WTC11 (cell line): Measurements from ENCODE around the gene MYO18A.

Experiments
- CREB1 ChIP-seq: sonication (generic); formaldehyde crosslinking; IDR thresholded peaks from 2 replicates; pipeline ENCODE4 v1.8.0; 2023; ENCODE audit warnings: mild to moderate bottlenecking, missing genetic modification reagents
- MXD4 ChIP-seq: fragments of 250-450 bp; sonication (Bioruptor Pico); IDR thresholded peaks from 2 replicates; pipeline ENCODE4 v1.8.0; 2021; ENCODE audit warnings: mild to moderate bottlenecking, moderate library complexity, borderline replicate concordance
- NFYB ChIP-seq: sonication (generic); formaldehyde crosslinking; conservative IDR thresholded peaks from 2 replicates; pipeline ENCODE4 v1.8.0; 2022; ENCODE audit warnings: low read depth, missing genetic modification reagents
- ZNF121 ChIP-seq: sonication (generic); formaldehyde crosslinking; IDR thresholded peaks from 2 replicates; pipeline ENCODE4 v1.8.0; 2023; ENCODE audit warnings: missing genetic modification reagents
- TF ChIP-seq, protein P1 (sequence below): sonication (generic); formaldehyde crosslinking; IDR thresholded peaks from 2 replicates; pipeline ENCODE4 v1.8.1; 2022; ENCODE audit warnings: low read depth, mild to moderate bottlenecking, moderate library complexity, missing genetic modification reagents, borderline replicate concordance
- TF ChIP-seq, protein P2 (sequence below): fragments of 200-600 bp; IDR thresholded peaks from 2 replicates; pipeline ENCODE4 v1.8.0; 2022; ENCODE audit warnings: antibody characterized with exemption
- TF ChIP-seq, protein P3 (sequence below): sonication (generic); formaldehyde crosslinking; IDR thresholded peaks from 2 replicates; pipeline ENCODE4 v1.8.1; 2023; ENCODE audit warnings: mild to moderate bottlenecking, missing genetic modification reagents, moderate library complexity
- TF ChIP-seq, protein P4 (sequence below): fragments of 250-450 bp; sonication (Bioruptor Pico); IDR thresholded peaks from 2 replicates; pipeline ENCODE4 v1.8.0; 2021; ENCODE audit warnings: mild to moderate bottlenecking

DNA sequence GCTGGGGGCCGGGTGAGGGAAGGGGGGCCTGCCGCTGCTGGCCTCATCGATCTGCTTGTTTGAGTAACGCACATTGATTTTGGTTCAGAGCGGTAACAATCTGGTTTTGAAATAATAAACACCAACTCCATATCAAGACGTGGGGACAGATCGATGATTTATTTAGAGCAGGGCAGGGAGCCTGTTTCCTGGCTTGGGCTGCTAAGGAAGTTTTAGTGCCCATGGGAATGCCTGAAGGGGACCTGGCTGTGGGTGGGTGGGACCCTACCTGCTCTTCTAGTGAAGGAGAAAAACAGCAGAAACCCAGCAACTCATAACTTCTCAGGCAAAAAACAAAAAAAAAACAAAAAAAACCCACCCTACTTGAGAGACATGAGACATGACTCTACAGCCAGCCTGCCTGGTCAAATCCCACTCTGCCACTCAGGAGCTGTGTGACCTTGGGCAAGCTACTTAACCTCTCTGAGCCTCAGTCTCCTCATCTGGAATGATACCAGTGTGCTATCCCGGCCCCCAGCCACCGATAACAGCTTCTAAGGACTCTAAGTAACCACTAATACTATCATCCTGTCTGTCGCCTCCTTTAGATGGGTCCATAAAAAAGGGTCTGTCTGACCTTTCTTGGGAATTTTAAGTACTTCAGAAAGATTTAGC, 71.2 kb downstream of the MYO18A start:
- TF ChIP-seq CREB1 (no peak), MXD4 (CRISPR knock-in tag) (no peak), NFYB (CRISPR knock-in tag) (no peak), ZNF121 (CRISPR knock-in tag) (no peak)
- TF ChIP-seq, protein P1, sequence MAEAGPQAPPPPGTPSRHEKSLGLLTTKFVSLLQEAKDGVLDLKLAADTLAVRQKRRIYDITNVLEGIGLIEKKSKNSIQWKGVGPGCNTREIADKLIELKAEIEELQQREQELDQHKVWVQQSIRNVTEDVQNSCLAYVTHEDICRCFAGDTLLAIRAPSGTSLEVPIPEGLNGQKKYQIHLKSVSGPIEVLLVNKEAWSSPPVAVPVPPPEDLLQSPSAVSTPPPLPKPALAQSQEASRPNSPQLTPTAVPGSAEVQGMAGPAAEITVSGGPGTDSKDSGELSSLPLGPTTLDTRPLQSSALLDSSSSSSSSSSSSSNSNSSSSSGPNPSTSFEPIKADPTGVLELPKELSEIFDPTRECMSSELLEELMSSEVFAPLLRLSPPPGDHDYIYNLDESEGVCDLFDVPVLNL, result no peak
- TF ChIP-seq, protein P2, sequence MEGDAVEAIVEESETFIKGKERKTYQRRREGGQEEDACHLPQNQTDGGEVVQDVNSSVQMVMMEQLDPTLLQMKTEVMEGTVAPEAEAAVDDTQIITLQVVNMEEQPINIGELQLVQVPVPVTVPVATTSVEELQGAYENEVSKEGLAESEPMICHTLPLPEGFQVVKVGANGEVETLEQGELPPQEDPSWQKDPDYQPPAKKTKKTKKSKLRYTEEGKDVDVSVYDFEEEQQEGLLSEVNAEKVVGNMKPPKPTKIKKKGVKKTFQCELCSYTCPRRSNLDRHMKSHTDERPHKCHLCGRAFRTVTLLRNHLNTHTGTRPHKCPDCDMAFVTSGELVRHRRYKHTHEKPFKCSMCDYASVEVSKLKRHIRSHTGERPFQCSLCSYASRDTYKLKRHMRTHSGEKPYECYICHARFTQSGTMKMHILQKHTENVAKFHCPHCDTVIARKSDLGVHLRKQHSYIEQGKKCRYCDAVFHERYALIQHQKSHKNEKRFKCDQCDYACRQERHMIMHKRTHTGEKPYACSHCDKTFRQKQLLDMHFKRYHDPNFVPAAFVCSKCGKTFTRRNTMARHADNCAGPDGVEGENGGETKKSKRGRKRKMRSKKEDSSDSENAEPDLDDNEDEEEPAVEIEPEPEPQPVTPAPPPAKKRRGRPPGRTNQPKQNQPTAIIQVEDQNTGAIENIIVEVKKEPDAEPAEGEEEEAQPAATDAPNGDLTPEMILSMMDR, result no peak
- TF ChIP-seq, protein P3, sequence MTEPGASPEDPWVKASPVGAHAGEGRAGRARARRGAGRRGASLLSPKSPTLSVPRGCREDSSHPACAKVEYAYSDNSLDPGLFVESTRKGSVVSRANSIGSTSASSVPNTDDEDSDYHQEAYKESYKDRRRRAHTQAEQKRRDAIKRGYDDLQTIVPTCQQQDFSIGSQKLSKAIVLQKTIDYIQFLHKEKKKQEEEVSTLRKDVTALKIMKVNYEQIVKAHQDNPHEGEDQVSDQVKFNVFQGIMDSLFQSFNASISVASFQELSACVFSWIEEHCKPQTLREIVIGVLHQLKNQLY (CRISPR knock-in tag), result no peak
- TF ChIP-seq, protein P4, sequence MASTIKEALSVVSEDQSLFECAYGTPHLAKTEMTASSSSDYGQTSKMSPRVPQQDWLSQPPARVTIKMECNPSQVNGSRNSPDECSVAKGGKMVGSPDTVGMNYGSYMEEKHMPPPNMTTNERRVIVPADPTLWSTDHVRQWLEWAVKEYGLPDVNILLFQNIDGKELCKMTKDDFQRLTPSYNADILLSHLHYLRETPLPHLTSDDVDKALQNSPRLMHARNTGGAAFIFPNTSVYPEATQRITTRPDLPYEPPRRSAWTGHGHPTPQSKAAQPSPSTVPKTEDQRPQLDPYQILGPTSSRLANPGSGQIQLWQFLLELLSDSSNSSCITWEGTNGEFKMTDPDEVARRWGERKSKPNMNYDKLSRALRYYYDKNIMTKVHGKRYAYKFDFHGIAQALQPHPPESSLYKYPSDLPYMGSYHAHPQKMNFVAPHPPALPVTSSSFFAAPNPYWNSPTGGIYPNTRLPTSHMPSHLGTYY, result no peak
